HL-60/S4 treated with retinoic acid at 250 ng/mL for 4 days and 3 days (cell line): ENCODE results near the gene KRTCAP2.

Experiments used
- in situ Hi-C: fragments of 300-500 bp; cut with MboI; formaldehyde crosslinking; loops from 2 replicates; pipeline ENCODE4 v1.7.0; 2022; ENCODE audit warnings: low sequenced_read_pairs

Gene KRTCAP2

GRCh38 chr1:155124503-155125463 lies 48.3 kb downstream of the KRTCAP2 start:
- in situ Hi-C loops = no loop called here

GRCh38 chr1:155123801-155124200 lies 49.3 kb downstream of the KRTCAP2 start:
- in situ Hi-C loops = no loop called here

DNA sequence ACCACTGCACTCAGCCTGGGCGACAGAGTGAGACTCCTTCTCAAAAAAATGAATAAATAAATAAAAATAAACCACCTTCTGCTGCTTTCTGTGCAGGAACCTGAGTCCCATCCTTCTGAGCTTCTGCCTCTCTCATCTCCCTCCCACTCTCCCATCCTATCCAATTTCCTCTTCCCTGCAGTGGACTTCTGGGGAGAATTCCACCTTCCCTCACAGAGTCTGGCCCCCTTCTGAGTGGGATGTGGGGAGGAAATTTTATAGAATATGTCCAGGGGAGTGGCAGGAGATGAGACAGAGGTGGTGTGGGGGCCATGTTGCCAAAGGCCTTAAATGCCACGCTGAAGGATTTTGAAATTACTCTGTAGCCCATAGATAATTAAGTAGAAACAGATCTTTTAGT lies 50.8 kb downstream of the KRTCAP2 start:
- in situ Hi-C loops = no loop called here

GRCh38 chr1:155121249-155121648 lies 51.9 kb downstream of the KRTCAP2 start:
- in situ Hi-C loops = no loop called here

GRCh38 chr1:155120253-155120652 lies 52.9 kb downstream of the KRTCAP2 start:
- in situ Hi-C loops = no loop called here
